ENCODE results near the gene AGAP2.
"Not testable (repeated sequence)": the region's sequence is repeated elsewhere in the genome, so short reads cannot be mapped to it uniquely, and the experiment has no call there.

The AGAP2 gene

GRCh38 chr12:57708296-57708695, 30.2 kb downstream of the AGAP2 start:
- DNase-seq (ENCODE audit: extremely low spot score, insufficient read length, low read depth) (no peak), FAIRE-seq (no peak)

- no peak for DNase-seq (ENCODE audit: extremely low spot score, insufficient read length, low read depth)
- FAIRE-seq: no peak
Measured at GRCh38 chr12:57707250-57707649, 31.3 kb downstream of the AGAP2 start.

- no peak for DNase-seq (ENCODE audit: extremely low spot score, insufficient read length, low read depth)
- no peak for FAIRE-seq
Measured at GRCh38 chr12:57700317-57700716, 38.2 kb downstream of the AGAP2 start.

- no peak for FAIRE-seq
- DNase-seq (ENCODE audit: extremely low spot score, insufficient read length, low read depth): no peak
Measured at GRCh38 chr12:57698414-57698813, 40.1 kb downstream of the AGAP2 start.

- DNase-seq (ENCODE audit: extremely low spot score, insufficient read length, low read depth) (no peak), FAIRE-seq (no peak)
Measured at GRCh38 chr12:57697076-57697475, 41.5 kb downstream of the AGAP2 start.

GRCh38 chr12:57695770-57696432, 42.6 kb downstream of the AGAP2 start:
- DNase-seq (ENCODE audit: extremely low spot score, insufficient read length, low read depth) (no peak), FAIRE-seq (no peak)

GRCh38 chr12:57694459-57695019, 44.0 kb downstream of the AGAP2 start:
- FAIRE-seq: no peak
- DNase-seq (ENCODE audit: extremely low spot score, insufficient read length, low read depth): no peak

- DNase-seq (ENCODE audit: extremely low spot score, insufficient read length, low read depth) (peak; percentile 86), FAIRE-seq (peak; percentile 99)
Measured at GRCh38 chr12:57693659-57694458, 44.7 kb downstream of the AGAP2 start, which contains the start of gene OS9. OS9 (plus strand) TSS chr12:57694132; CDS start chr12:57694162, 30 bp downstream.

- no peak for FAIRE-seq
- DNase-seq (ENCODE audit: extremely low spot score, insufficient read length, low read depth): no peak
Measured at GRCh38 chr12:57693317-57693658, 45.3 kb downstream of the AGAP2 start.

- DNase-seq (ENCODE audit: extremely low spot score, insufficient read length, low read depth) (no peak), FAIRE-seq (no peak)
Measured at GRCh38 chr12:57692500-57692899, 46.0 kb downstream of the AGAP2 start.

- DNase-seq (ENCODE audit: extremely low spot score, insufficient read length, low read depth) (no peak), FAIRE-seq (no peak)
Measured at GRCh38 chr12:57688931-57689330, 49.6 kb downstream of the AGAP2 start.

GRCh38 chr12:57687862-57688261, 50.7 kb downstream of the AGAP2 start:
- FAIRE-seq: no peak
- DNase-seq (ENCODE audit: extremely low spot score, insufficient read length, low read depth): no peak

- DNase-seq (ENCODE audit: extremely low spot score, insufficient read length, low read depth) (no peak), FAIRE-seq (no peak)
Measured at GRCh38 chr12:57679697-57680096, 58.8 kb downstream of the AGAP2 start.

- not testable (repeated sequence) for DNase-seq (ENCODE audit: extremely low spot score, insufficient read length, low read depth); FAIRE-seq
Measured at GRCh38 chr12:57677947-57678346, 60.6 kb downstream of the AGAP2 start.

- FAIRE-seq (no peak), DNase-seq (ENCODE audit: extremely low spot score, insufficient read length, low read depth) (no peak)
Measured at GRCh38 chr12:57674691-57675090, 63.9 kb downstream of the AGAP2 start.

All from GM18507 (cell line).